ENCODE measurements around the gene SCML1. TPM values are rescaled to one million over a fixed set of nuclear protein-coding genes. Genes with fewer than 3 reads are reported as not detected.

Gene SCML1
- total RNA-seq, 1 experiment from 2014 or later = 2.7 TPM

- intact Hi-C loops (cut with micrococcal nuclease) = no loop called here
- no peak overlapping the region for H3K4me2 ChIP-seq (ENCODE audit: low read length)
- no peaks in the 10 kb centered on the region for H3K27me3 ChIP-seq (ENCODE audit: insufficient read depth, low read length)
- no peaks in the 10 kb centered on the region for H4K20me1 ChIP-seq (ENCODE audit: insufficient read depth)
- no peak for TF ChIP-seq EZH2phosphoT487 (IDR thresholded peaks at IDR 0.05; ENCODE audit: borderline replicate concordance)
- no peak for TF ChIP-seq YY1 (IDR thresholded peaks at IDR 0.05; ENCODE audit: extremely low read depth, insufficient replicate concordance, low read depth, low read length)
- no peak for TF ChIP-seq ATF3 (IDR thresholded peaks at IDR 0.05)
- no peak for TF ChIP-seq POLR2A (IDR thresholded peaks at IDR 0.05; ENCODE audit: borderline replicate concordance, extremely low read depth, insufficient read depth, insufficient read length)
- H3K27ac ChIP-seq (ENCODE audit: low read depth, low read length) = no peak overlapping the region
- no TSS peak for BruUV-seq (replicated peaks)
- ChIA-PET CTCF (interaction anchor here (2.0 kb wide), 1 partner anchor 12 kb away, joined by 6 read pairs; no protein-coding TSS in a partner anchor), POLR2A (no interaction called here), RAD21 (ENCODE audit: low non-redundant PET in 1 of 2, low total read pairs in 2 of 2, uncharacterized antibody in 2 of 2, unreplicated experiment in 2 of 2) (no interaction called here)
- DNase-seq (ENCODE audit: low read depth, low spot score) = no peak
- H3K79me2 ChIP-seq (ENCODE audit: insufficient read depth, low read length) = no peaks in the 10 kb centered on the region
- H3K36me3 ChIP-seq (ENCODE audit: control insufficient read depth in 1 of 2, insufficient read depth in 2 of 2, low read length in 2 of 2) = no peaks in the 10 kb centered on the region
- no peak overlapping the region for H2AFZ ChIP-seq (ENCODE audit: low read depth, low read length, poor library complexity, severe bottlenecking)
- no peaks in the 10 kb centered on the region for H3K9me3 ChIP-seq (ENCODE audit: control insufficient read depth in 1 of 2, insufficient read depth in 1 of 2, low read depth in 1 of 2, low read length in 2 of 2)
- no peak for ATAC-seq
- no peaks in the 10 kb centered on the region for H3K4me1 ChIP-seq (ENCODE audit: control insufficient read depth in 1 of 2, insufficient read depth in 2 of 2, low read length in 2 of 2)
- no peak overlapping the region for H3K4me3 ChIP-seq (replicated peaks in 1 of 2; ENCODE audit: low read depth in 1 of 2, low read length in 2 of 2)
- H3K9me2 ChIP-seq (ENCODE audit: insufficient read depth) = no peaks in the 10 kb centered on the region
- H3K9ac ChIP-seq (ENCODE audit: low read length) = no peak overlapping the region
Measured at GRCh38 chrX:17801431-17801830, 64.1 kb downstream of the SCML1 start.

GRCh38 chrX:17802756-17803155 is 65.5 kb downstream of the SCML1 start:
- Histone ChIP-seq H2AFZ (ENCODE audit: low read depth, low read length, poor library complexity, severe bottlenecking) (no peak overlapping the region), H3K4me3 (replicated peaks in 1 of 2; ENCODE audit: low read depth in 1 of 2, low read length in 2 of 2) (no peak overlapping the region), H3K79me2 (ENCODE audit: insufficient read depth, low read length) (no peaks in the 10 kb centered on the region), H3K9ac (ENCODE audit: low read length) (no peak overlapping the region), H3K9me2 (ENCODE audit: insufficient read depth) (no peaks in the 10 kb centered on the region), H3K36me3 (ENCODE audit: control insufficient read depth in 1 of 2, insufficient read depth in 2 of 2, low read length in 2 of 2) (no peaks in the 10 kb centered on the region), H3K4me2 (ENCODE audit: low read length) (no peak overlapping the region), H3K27me3 (ENCODE audit: insufficient read depth, low read length) (no peaks in the 10 kb centered on the region), H3K4me1 (ENCODE audit: control insufficient read depth in 1 of 2, insufficient read depth in 2 of 2, low read length in 2 of 2) (no peaks in the 10 kb centered on the region), H3K9me3 (ENCODE audit: control insufficient read depth in 1 of 2, insufficient read depth in 1 of 2, low read depth in 1 of 2, low read length in 2 of 2) (no peaks in the 10 kb centered on the region), H4K20me1 (ENCODE audit: insufficient read depth) (no peaks in the 10 kb centered on the region), H3K27ac (ENCODE audit: low read depth, low read length) (no peak overlapping the region)
- POLR2A ChIA-PET = no interaction called here
- CTCF ChIA-PET = no interaction called here
- ATAC-seq = no peak
- intact Hi-C loops (cut with micrococcal nuclease) = no loop called here
- RAD21 ChIA-PET (ENCODE audit: low non-redundant PET in 1 of 2, low total read pairs in 2 of 2, uncharacterized antibody in 2 of 2, unreplicated experiment in 2 of 2) = no interaction called here
- no peak for DNase-seq (ENCODE audit: low read depth, low spot score)
- BruUV-seq (replicated peaks) = no TSS peak
- TF ChIP-seq CBX3 (IDR thresholded peaks at IDR 0.05; ENCODE audit: low read depth) (no peak), ELF1 (IDR thresholded peaks at IDR 0.05; ENCODE audit: borderline replicate concordance, low read depth) (no peak), POLR2A (IDR thresholded peaks at IDR 0.05; ENCODE audit: borderline replicate concordance, extremely low read depth, insufficient read depth, insufficient read length) (no peak), SP1 (IDR thresholded peaks at IDR 0.05; ENCODE audit: low read depth) (no peak), CEBPB (IDR thresholded peaks at IDR 0.05; ENCODE audit: low read depth) (no peak)

Data from HCT116 (cell line).